ENCODE measurements around the gene TMEM123.
"Not testable (repeated sequence)": the region's sequence is repeated elsewhere in the genome, so short reads cannot be mapped to it uniquely, and the experiment has no call there.

TMEM123 gene

GRCh38 chr11:102447941-102448868 lies 4.4 kb downstream of the TMEM123 start:
- no peak for DNase-seq

- no peak for DNase-seq
These were observed 5.4 kb downstream of the TMEM123 start for GRCh38 chr11:102447193-102447592.

GRCh38 chr11:102446606-102447005 lies 6.0 kb downstream of the TMEM123 start:
- no peak for DNase-seq

- DNase-seq, result not testable (repeated sequence)
These were observed 7.9 kb downstream of the TMEM123 start for GRCh38 chr11:102444693-102445092.

GRCh38 chr11:102444142-102444541 lies 8.4 kb downstream of the TMEM123 start:
- not testable (repeated sequence) for DNase-seq

GRCh38 chr11:102439063-102439363 lies 13.6 kb downstream of the TMEM123 start:
- DNase-seq, result not testable (repeated sequence)

- DNase-seq, result no peak
These were observed 14.1 kb downstream of the TMEM123 start for GRCh38 chr11:102438311-102439062.

- DNase-seq, result no peak
These were observed 14.8 kb downstream of the TMEM123 start for GRCh38 chr11:102437727-102438126.

GRCh38 chr11:102436976-102437375 lies 15.6 kb downstream of the TMEM123 start:
- no peak for DNase-seq

GRCh38 chr11:102436561-102436960 lies 16.0 kb downstream of the TMEM123 start:
- DNase-seq, result no peak

- DNase-seq, result no peak
These were observed 16.9 kb downstream of the TMEM123 start for GRCh38 chr11:102435688-102436087.

GRCh38 chr11:102433571-102433970 lies 19.0 kb downstream of the TMEM123 start:
- not testable (repeated sequence) for DNase-seq

GRCh38 chr11:102432560-102432959 lies 20.0 kb downstream of the TMEM123 start:
- not testable (repeated sequence) for DNase-seq

GRCh38 chr11:102431404-102431803 lies 21.2 kb downstream of the TMEM123 start:
- DNase-seq, result no peak

- no peak for DNase-seq
These were observed 22.3 kb downstream of the TMEM123 start for GRCh38 chr11:102430158-102430836.

GRCh38 chr11:102429691-102430090 lies 22.9 kb downstream of the TMEM123 start:
- no peak for DNase-seq

GRCh38 chr11:102429226-102429625 lies 23.3 kb downstream of the TMEM123 start:
- no peak for DNase-seq

GRCh38 chr11:102428696-102429095 lies 23.9 kb downstream of the TMEM123 start:
- DNase-seq, result no peak

GRCh38 chr11:102427068-102427467 lies 25.5 kb downstream of the TMEM123 start:
- DNase-seq, result no peak

- no peak for DNase-seq
These were observed 26.0 kb downstream of the TMEM123 start for GRCh38 chr11:102426570-102426969.

- no peak for DNase-seq
These were observed 26.6 kb downstream of the TMEM123 start for GRCh38 chr11:102426000-102426399.

- DNase-seq, result no peak
These were observed 28.6 kb downstream of the TMEM123 start for GRCh38 chr11:102423936-102424335.

Data from NCI-H187 treated with DMSO at 0.1 percent for 48 hours (cell line).